Adrenal gland (tissue), 5 donors: Measurements from ENCODE around the gene ACP4.
"Not testable (repeated sequence)": the region's sequence is repeated elsewhere in the genome, so short reads cannot be mapped to it uniquely, and the experiment has no call there.

Source experiments
- CTCF ChIP-seq, 6 experiments: fragments of 450-650 bp in 4 of 6; fragments of 200-600 bp in 2 of 6; sonication (generic) in 1 of 6; IDR thresholded peaks; 1 replicate in 5 of 6; 2 replicates in 1 of 6; pipeline versions ENCODE4 v1.5.1 to v1.8.0; 2016 to 2021; ENCODE audit warnings: antibody characterized with exemption in 6 of 6, mild to moderate bottlenecking in 2 of 6, moderate library complexity in 1 of 6
- POLR2A ChIP-seq, 2 donors: fragments of 450-650 bp; IDR thresholded peaks; one replicate each; pipeline ENCODE4 v1.6.1; 2017; ENCODE audit warnings: antibody characterized with exemption in 2 of 2, mild to moderate bottlenecking in 2 of 2, moderate library complexity in 1 of 2
- donor health status: DM: no; HTN: no; CAD: no.

DNA sequence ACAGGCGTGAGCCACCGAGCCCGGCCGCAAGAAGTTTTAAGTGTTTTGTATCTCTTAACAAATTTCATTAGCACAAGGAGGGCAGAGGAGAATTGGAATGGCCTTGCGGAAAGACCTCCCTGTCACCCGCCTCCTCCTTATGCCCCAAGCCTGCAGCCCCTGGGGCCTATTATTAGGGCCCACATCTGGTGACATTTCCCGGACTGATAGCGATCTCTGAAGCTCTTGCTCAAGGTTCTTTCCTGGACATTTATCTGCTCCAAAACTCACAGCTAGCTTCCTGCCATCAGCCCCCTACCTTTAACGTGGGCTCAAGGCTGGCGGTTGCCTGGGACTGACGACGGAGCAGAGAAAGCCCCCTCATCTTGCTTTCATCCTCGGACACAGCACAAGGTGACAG, 26.7 kb upstream of the ACP4 start:
- not testable (repeated sequence) for TF ChIP-seq POLR2A, CTCF (IDR thresholded peaks at IDR 0.05)
